ENCODE data around the gene UNC13B.

The UNC13B gene

GRCh38 chr9:35272989-35273388, 111.2 kb downstream of the UNC13B start:
- H3K9ac ChIP-seq (ENCODE audit: low read length) = no peak overlapping the region
- no peaks in the 10 kb centered on the region for H3K36me3 ChIP-seq (ENCODE audit: control insufficient read depth, insufficient read depth, low read length)
- H3K27ac ChIP-seq (ENCODE audit: low read depth, low read length) = no peak overlapping the region
- H3K27me3 ChIP-seq (ENCODE audit: control insufficient read depth, insufficient read depth, low read length) = no peaks in the 10 kb centered on the region
- no peaks in the 10 kb centered on the region for H3K4me1 ChIP-seq (ENCODE audit: control insufficient read depth, insufficient read depth, low read length)
- no peak overlapping the region for H3K4me3 ChIP-seq (ENCODE audit: low read length)

GRCh38 chr9:35273591-35273990, 111.8 kb downstream of the UNC13B start:
- Histone ChIP-seq H3K27me3 (ENCODE audit: control insufficient read depth, insufficient read depth, low read length) (no peaks in the 10 kb centered on the region), H3K9ac (ENCODE audit: low read length) (no peak overlapping the region), H3K4me3 (ENCODE audit: low read length) (no peak overlapping the region), H3K27ac (ENCODE audit: low read depth, low read length) (no peak overlapping the region), H3K4me1 (ENCODE audit: control insufficient read depth, insufficient read depth, low read length) (no peaks in the 10 kb centered on the region), H3K36me3 (ENCODE audit: control insufficient read depth, insufficient read depth, low read length) (no peaks in the 10 kb centered on the region)

DNA sequence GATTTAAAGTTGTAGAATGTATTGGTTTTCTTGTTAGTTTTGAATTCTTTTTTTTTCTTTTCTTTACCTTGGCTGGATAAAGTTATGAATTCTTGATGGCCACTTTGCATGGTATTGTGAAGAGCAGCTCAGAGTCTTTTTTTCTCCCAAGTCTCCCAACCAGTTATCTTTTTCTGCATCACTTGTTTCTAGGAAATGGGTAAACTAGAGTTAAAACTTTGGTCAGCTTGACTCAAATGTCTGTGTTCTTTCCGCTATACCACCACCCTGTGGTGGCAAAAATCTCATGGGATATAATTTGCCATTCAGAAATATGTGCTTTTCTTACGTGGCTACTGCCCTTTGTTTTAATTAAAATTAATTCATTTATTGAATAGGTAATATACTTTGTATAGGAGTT, 113.2 kb downstream of the UNC13B start:
- no peaks in the 10 kb centered on the region for H3K4me1 ChIP-seq (ENCODE audit: control insufficient read depth, insufficient read depth, low read length)
- H3K36me3 ChIP-seq (ENCODE audit: control insufficient read depth, insufficient read depth, low read length) = no peaks in the 10 kb centered on the region
- H3K4me3 ChIP-seq (ENCODE audit: low read length) = no peak overlapping the region
- H3K27me3 ChIP-seq (ENCODE audit: control insufficient read depth, insufficient read depth, low read length) = no peaks in the 10 kb centered on the region
- H3K27ac ChIP-seq (ENCODE audit: low read depth, low read length) = no peak overlapping the region
- no peak overlapping the region for H3K9ac ChIP-seq (ENCODE audit: low read length)

DNA sequence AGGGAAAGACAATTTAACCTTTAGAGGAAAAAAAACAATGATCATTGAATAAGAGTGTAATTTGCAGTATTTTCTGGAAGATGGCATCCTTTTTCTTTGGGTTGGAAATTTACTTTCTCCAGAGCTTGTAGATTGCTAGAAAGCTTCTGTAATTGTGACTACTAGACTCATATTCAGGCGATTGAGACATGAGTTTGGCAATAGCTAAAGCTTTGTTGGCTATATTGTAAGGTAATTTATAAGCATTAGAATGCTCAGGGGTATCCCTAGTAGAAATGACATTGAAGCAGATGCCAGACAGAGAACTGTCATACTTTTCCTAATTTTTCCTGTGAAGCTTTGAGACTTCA, 115.3 kb downstream of the UNC13B start:
- no peaks in the 10 kb centered on the region for H3K36me3 ChIP-seq (ENCODE audit: control insufficient read depth, insufficient read depth, low read length)
- H3K27ac ChIP-seq (ENCODE audit: low read depth, low read length) = no peak overlapping the region
- peak overlapping the region; percentile 37 for H3K4me3 ChIP-seq (ENCODE audit: low read length)
- H3K9ac ChIP-seq (ENCODE audit: low read length) = no peak overlapping the region
- no peaks in the 10 kb centered on the region for H3K27me3 ChIP-seq (ENCODE audit: control insufficient read depth, insufficient read depth, low read length)
- H3K4me1 ChIP-seq (ENCODE audit: control insufficient read depth, insufficient read depth, low read length) = no peaks in the 10 kb centered on the region

DNA sequence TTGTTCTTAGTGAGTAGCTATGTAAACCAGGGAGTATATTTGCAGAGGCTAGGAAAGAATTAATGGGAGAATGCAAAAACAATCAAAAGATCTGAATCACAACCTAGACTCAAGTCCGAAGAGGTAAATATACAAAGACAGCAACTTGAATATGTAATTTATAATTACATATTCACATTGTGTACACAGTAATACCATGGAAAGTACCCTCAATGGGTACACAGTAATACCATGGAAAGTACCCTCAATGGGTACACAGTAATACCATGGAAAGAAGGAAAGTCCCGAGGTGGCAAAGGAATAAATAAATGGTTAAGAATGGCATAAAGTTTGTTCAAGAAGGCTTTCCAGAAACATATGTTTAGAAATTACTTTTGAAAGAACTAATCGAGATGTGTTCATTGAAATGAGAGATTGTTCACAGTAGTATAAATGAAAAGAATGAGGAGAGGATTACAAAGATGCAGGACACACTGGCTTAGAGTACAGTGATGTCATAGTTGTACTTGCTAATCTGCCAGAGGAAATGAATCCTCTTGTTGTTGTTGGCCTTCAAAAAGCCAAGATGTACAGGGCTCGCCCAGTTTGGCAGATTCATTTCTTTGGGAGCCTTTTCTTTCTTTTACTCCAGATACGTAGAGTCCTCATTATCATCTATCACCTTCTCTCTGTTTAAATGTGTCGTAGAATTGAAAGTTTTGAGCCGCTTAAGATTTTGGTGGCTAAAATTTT, 116.0 kb downstream of the UNC13B start:
- Histone ChIP-seq H3K9ac (ENCODE audit: low read length) (no peak overlapping the region), H3K4me1 (ENCODE audit: control insufficient read depth, insufficient read depth, low read length) (no peaks in the 10 kb centered on the region), H3K36me3 (ENCODE audit: control insufficient read depth, insufficient read depth, low read length) (no peaks in the 10 kb centered on the region), H3K4me3 (ENCODE audit: low read length) (no peak overlapping the region), H3K27me3 (ENCODE audit: control insufficient read depth, insufficient read depth, low read length) (no peaks in the 10 kb centered on the region), H3K27ac (ENCODE audit: low read depth, low read length) (no peak overlapping the region)

- H3K36me3 ChIP-seq (ENCODE audit: control insufficient read depth, insufficient read depth, low read length) = no peaks in the 10 kb centered on the region
- no peak overlapping the region for H3K27ac ChIP-seq (ENCODE audit: low read depth, low read length)
- H3K4me1 ChIP-seq (ENCODE audit: control insufficient read depth, insufficient read depth, low read length) = no peaks in the 10 kb centered on the region
- H3K27me3 ChIP-seq (ENCODE audit: control insufficient read depth, insufficient read depth, low read length) = no peaks in the 10 kb centered on the region
- no peak overlapping the region for H3K9ac ChIP-seq (ENCODE audit: low read length)
- H3K4me3 ChIP-seq (ENCODE audit: low read length) = no peak overlapping the region
Observed at GRCh38 chr9:35279946-35280345, 118.1 kb downstream of the UNC13B start.

GRCh38 chr9:35280399-35280798, 118.6 kb downstream of the UNC13B start:
- H3K4me3 ChIP-seq (ENCODE audit: low read length) = no peak overlapping the region
- no peak overlapping the region for H3K9ac ChIP-seq (ENCODE audit: low read length)
- H3K36me3 ChIP-seq (ENCODE audit: control insufficient read depth, insufficient read depth, low read length) = no peaks in the 10 kb centered on the region
- H3K27me3 ChIP-seq (ENCODE audit: control insufficient read depth, insufficient read depth, low read length) = no peaks in the 10 kb centered on the region
- H3K27ac ChIP-seq (ENCODE audit: low read depth, low read length) = no peak overlapping the region
- no peaks in the 10 kb centered on the region for H3K4me1 ChIP-seq (ENCODE audit: control insufficient read depth, insufficient read depth, low read length)

DNA sequence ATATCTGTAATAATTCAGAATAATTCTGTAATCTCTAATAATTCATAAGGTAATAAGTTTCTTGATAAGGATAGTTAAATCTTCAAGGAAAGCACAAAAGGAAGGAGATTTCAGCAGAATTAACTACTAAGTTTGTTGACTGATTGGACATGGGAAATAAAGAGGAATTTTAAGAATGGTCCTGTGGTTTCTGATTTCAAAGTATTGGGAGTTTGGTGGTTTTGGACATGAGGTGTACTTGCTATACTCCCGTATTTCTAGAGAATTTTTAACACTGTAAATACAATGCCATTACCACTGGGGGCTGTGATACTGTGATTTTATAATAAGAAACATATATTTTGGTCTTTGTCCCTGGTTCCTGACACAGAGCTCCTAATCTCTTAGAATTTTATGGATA, 123.9 kb downstream of the UNC13B start:
- no peak overlapping the region for H3K27ac ChIP-seq (ENCODE audit: low read depth, low read length)
- H3K9ac ChIP-seq (ENCODE audit: low read length) = no peak overlapping the region
- no peak overlapping the region for H3K4me3 ChIP-seq (ENCODE audit: low read length)
- H3K36me3 ChIP-seq (ENCODE audit: control insufficient read depth, insufficient read depth, low read length) = no peaks in the 10 kb centered on the region
- no peaks in the 10 kb centered on the region for H3K4me1 ChIP-seq (ENCODE audit: control insufficient read depth, insufficient read depth, low read length)
- no peaks in the 10 kb centered on the region for H3K27me3 ChIP-seq (ENCODE audit: control insufficient read depth, insufficient read depth, low read length)

DNA sequence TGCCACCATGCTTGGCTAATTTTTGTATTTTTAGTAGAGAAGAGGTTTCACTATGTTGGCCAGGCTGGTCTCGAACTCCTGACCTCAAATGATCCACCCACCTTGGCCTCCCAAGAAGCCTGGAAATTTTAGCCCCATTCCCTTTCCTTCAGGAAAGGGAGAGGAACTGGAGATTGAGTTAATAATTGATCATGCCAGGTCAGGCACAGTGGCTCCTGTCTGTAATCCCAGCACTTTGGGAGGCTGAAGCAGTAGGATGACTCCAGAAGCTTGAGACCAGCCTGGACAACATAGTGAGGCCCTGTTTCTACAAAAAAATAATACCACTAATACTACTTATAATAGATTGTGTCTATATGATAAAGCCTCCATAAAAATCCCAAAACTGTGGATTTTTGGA, 124.6 kb downstream of the UNC13B start:
- H3K4me3 ChIP-seq (ENCODE audit: low read length) = no peak overlapping the region
- no peak overlapping the region for H3K9ac ChIP-seq (ENCODE audit: low read length)
- H3K36me3 ChIP-seq (ENCODE audit: control insufficient read depth, insufficient read depth, low read length) = no peaks in the 10 kb centered on the region

DNA sequence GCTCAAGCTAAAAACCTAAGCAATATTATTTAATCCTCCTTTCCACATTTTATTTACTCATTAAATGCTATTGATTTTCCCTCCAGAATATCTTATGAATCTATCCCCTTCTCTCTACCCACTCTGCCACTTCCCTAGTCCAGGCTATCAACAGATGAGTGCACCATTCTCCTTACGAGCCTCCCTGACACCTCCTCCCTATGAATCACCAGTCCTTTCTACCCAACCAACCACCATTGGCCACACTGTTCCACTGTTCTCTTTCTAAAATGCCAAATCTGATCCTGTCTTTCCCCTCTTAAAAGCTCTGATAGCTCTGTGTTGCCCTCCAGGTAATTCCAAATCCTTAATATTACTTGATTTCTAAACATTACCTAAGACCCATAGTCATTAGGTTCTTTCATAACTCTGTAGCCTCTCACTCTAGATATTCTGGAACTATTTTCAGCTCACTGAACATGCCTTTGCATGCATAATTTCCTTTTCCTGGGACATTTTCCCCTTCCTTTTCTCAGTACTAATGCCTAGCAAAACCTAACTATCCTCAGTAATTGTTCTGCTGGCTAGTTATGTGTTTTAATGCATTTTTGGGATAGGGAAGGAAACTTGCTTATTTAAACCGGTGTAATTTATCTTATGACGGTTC, 126.3 kb downstream of the UNC13B start:
- Histone ChIP-seq H3K27ac (ENCODE audit: low read depth, low read length) (no peak overlapping the region), H3K4me1 (ENCODE audit: control insufficient read depth, insufficient read depth, low read length) (no peaks in the 10 kb centered on the region), H3K27me3 (ENCODE audit: control insufficient read depth, insufficient read depth, low read length) (no peaks in the 10 kb centered on the region), H3K4me3 (ENCODE audit: low read length) (no peak overlapping the region), H3K9ac (ENCODE audit: low read length) (no peak overlapping the region), H3K36me3 (ENCODE audit: control insufficient read depth, insufficient read depth, low read length) (no peaks in the 10 kb centered on the region)

More for the DNA sequence above, 124.6 kb downstream of the UNC13B start:
- H3K27ac ChIP-seq (ENCODE audit: low read depth, low read length) = no peak overlapping the region
- H3K4me1 ChIP-seq (ENCODE audit: control insufficient read depth, insufficient read depth, low read length) = no peaks in the 10 kb centered on the region
- no peaks in the 10 kb centered on the region for H3K27me3 ChIP-seq (ENCODE audit: control insufficient read depth, insufficient read depth, low read length)

DNA sequence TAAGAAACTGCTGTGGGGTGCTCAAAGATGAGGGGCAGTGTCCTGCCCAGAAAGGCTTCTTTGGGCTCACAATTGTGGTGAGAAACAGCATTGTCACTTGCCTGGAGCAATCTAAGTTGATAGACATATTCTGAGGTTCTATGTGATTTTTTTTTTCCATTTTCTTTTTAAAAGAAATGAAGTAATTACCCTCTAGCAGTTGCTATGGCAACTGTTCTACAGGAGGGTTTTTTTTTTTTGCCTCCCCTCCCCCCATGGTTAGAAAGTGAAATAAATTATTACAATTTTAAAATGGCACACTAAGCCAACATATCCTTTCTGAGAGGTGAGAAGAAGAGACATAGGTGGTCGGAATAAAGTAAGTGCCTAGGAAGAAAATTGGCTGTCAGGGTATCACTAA, 127.0 kb downstream of the UNC13B start:
- Histone ChIP-seq H3K4me3 (ENCODE audit: low read length) (no peak overlapping the region), H3K27ac (ENCODE audit: low read depth, low read length) (no peak overlapping the region), H3K9ac (ENCODE audit: low read length) (no peak overlapping the region), H3K36me3 (ENCODE audit: control insufficient read depth, insufficient read depth, low read length) (no peaks in the 10 kb centered on the region), H3K27me3 (ENCODE audit: control insufficient read depth, insufficient read depth, low read length) (no peaks in the 10 kb centered on the region), H3K4me1 (ENCODE audit: control insufficient read depth, insufficient read depth, low read length) (no peaks in the 10 kb centered on the region)

GRCh38 chr9:35293376-35293964, 131.7 kb downstream of the UNC13B start:
- no peak overlapping the region for H3K9ac ChIP-seq (ENCODE audit: low read length)
- H3K4me3 ChIP-seq (ENCODE audit: low read length) = no peak overlapping the region
- H3K27me3 ChIP-seq (ENCODE audit: control insufficient read depth, insufficient read depth, low read length) = no peaks in the 10 kb centered on the region
- no peak overlapping the region for H3K27ac ChIP-seq (ENCODE audit: low read depth, low read length)
- no peaks in the 10 kb centered on the region for H3K4me1 ChIP-seq (ENCODE audit: control insufficient read depth, insufficient read depth, low read length)
- no peaks in the 10 kb centered on the region for H3K36me3 ChIP-seq (ENCODE audit: control insufficient read depth, insufficient read depth, low read length)

- Histone ChIP-seq H3K4me3 (ENCODE audit: low read length) (no peak overlapping the region), H3K27ac (ENCODE audit: low read depth, low read length) (no peak overlapping the region), H3K4me1 (ENCODE audit: control insufficient read depth, insufficient read depth, low read length) (no peaks in the 10 kb centered on the region), H3K27me3 (ENCODE audit: control insufficient read depth, insufficient read depth, low read length) (no peaks in the 10 kb centered on the region), H3K9ac (ENCODE audit: low read length) (no peak overlapping the region), H3K36me3 (ENCODE audit: control insufficient read depth, insufficient read depth, low read length) (no peaks in the 10 kb centered on the region)
Observed at GRCh38 chr9:35294066-35294465, 132.3 kb downstream of the UNC13B start.
